HG03095 (cell line): ENCODE measurements around the gene GPR156.
"Not testable (repeated sequence)": the region's sequence is repeated elsewhere in the genome, so short reads cannot be mapped to it uniquely, and the experiment has no call there.

Experiments used
- ATAC-seq: cut with Tn5 transposase; IDR thresholded peaks from one replicate; pipeline ENCODE4 v1.9.1; 2021; ENCODE audit warnings: moderate library complexity; ENCODE audit not compliant: unreplicated experiment

GPR156 gene

GRCh38 chr3:120275618-120276017 lies 9.4 kb downstream of the GPR156 start:
- no peak for ATAC-seq

DNA sequence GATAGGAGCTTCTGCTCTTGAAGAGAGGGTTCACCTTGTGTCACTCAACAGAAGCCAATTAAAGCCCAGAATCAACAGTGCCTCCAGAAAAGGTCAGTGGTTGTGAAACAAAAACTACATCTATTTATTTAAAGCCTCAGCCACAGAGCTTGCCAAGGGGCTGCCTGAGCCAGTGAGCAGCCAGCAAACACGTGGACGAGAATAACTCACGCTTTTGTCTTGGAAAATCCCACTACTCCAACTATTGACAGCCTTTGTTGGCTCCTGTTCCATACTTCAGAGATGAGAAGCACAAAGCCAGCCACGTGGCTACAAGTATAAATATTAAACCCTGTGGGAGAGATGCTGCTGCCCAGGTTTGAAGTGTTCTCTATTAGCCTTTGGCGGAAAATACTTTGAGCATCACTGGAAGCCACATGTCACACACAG lies 10.3 kb downstream of the GPR156 start:
- no peak for ATAC-seq

GRCh38 chr3:120272286-120272685 lies 12.7 kb downstream of the GPR156 start:
- ATAC-seq, result no peak

GRCh38 chr3:120265989-120266388 lies 19.0 kb downstream of the GPR156 start:
- no peak for ATAC-seq

GRCh38 chr3:120264963-120265362 lies 20.1 kb downstream of the GPR156 start:
- no peak for ATAC-seq

- ATAC-seq, result no peak
Observed at GRCh38 chr3:120263792-120264191, 21.2 kb downstream of the GPR156 start.

DNA sequence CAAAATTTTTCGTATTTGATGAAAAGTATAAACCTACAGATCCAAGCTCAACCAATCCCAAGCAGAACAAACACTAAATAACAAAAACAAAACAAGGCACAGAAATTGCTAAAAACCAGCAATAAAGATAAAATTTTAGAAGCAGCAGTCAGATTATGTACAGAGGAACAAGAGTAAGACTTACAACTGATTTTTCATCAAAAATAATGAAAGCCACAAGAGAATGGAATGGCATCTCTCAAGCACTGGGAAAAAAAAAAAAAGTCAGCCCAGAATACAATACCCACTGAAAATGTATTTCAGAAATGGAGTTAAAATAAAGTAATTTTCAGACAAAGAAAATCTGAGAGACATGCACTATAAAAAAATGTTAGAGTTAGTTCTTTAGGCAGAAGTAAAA lies 27.0 kb downstream of the GPR156 start:
- no peak for ATAC-seq

DNA sequence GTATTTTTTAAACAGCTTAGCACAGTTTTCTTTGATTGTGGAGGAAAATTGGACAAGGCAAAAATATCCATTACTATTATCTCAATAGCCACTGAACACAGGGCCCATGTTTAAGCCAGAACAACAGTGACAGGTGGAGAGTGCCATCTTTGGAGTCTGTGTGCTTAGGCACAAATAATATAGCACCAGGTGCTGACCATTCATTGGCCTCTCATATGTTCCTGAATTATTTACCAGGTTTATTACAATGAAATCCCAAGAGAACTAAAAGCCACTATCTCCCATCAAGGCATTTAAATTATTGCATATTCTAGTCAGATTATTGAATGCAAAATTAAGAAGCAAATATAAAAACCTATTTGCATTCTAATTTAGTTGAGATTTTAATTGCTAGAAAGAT lies 39.6 kb downstream of the GPR156 start:
- no peak for ATAC-seq

DNA sequence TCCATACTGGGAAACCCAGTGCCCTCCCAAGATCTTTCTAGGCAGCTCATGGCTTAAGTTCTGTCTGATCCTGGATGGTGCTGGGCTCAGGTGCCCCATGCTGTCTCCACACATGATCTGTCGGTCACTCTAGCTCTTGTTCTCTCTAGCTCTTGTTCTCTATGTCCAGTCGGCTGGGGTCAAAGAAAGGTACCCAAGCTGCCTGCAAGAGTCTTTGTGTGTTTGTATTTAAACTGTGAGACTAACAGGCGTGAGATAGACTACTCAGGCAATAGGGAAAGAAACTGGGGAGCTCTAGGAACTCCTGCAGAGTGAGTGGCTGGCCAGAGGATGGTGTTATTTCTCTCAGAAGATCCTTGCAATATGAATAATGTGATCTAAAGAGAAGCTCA lies 40.2 kb downstream of the GPR156 start:
- no peak for ATAC-seq

- ATAC-seq, result no peak
Observed at GRCh38 chr3:120239644-120240043, 45.4 kb downstream of the GPR156 start.

GRCh38 chr3:120227710-120228347 lies 57.2 kb downstream of the GPR156 start:
- no peak for ATAC-seq

GRCh38 chr3:120224237-120224636 lies 60.8 kb downstream of the GPR156 start:
- no peak for ATAC-seq

- no peak for ATAC-seq
Observed at GRCh38 chr3:120218981-120219380, 66.0 kb downstream of the GPR156 start.

DNA sequence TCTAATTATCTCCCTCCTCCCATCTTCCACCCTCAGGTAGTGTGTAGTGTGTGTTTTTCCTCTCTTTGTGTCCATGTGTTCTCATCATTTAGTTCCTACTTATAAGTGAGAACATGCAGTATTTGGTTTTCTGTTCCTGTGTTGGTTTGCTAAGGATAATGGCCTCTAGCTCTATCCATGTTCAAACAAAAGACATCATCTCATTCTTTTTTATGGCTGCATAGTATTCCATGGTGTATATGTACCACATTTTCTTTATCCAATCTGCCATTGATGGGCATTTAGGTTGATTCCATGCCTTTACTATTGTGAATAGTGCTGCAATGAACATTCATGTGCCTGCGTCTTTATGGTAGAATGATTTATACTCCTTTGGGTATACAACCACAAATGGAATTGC lies 68.4 kb downstream of the GPR156 start:
- ATAC-seq, result not testable (repeated sequence)

GRCh38 chr3:120214176-120214575 lies 70.8 kb downstream of the GPR156 start:
- ATAC-seq, result no peak

GRCh38 chr3:120212505-120212904 lies 72.5 kb downstream of the GPR156 start:
- no peak for ATAC-seq

DNA sequence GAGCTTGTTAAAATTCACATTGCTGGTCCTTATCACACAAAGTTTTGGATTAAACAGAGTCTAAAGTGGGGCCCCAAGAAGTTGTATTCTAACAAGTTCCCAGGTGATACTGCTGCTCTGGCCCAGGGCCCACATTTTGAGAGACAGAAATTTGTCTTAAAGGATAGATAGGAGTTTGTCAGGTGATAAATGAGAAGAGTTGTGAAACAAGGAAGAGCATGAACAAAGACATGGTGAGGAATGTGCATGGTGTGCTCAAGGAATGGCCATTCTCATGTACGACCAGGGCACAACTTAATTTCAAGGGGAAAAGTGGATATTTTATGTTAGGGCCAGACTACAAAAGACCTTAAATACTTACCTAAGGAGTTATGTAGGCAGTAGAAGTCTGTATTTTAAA lies 75.6 kb downstream of the GPR156 start:
- ATAC-seq, result no peak

- no peak for ATAC-seq
Observed at GRCh38 chr3:120204338-120204737, 80.7 kb downstream of the GPR156 start.

DNA sequence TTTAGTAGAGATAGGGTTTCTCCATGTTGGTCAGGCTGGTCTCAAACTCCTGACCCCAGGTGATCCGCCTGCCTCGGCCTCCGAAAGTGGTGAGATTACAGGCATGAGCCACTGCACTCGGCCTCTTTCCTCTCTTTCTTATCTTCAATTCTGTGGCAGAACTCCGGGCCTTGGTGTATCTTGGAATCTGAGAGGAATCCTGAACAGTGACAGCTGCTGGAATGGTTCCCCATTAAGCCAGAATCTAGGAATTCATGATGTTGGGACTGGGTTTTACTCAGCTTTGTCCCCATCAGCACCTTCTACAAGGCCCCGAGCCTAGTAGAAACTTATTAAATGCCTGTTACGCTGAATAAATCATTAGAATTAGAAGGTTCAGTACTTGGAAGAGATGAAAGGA lies 81.4 kb downstream of the GPR156 start:
- no peak for ATAC-seq

DNA sequence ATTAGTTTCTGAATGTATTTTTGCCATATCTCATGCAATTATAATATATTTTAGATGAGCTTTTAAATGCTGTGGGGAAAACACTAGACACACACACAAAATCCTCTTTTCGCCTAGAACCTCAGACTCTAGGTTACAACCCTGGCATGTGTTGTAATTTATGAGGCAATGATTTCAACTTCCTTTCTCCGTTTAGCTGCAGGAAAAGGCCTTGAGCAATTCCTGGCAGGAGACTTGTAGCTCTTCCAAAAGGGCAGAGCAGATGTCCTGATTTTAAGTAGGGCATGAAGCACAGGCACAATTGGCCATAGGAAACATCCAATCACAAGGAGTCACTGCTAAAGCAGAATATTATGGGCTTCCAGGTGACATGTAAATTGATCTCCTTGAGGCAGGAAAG lies 82.0 kb downstream of the GPR156 start:
- no peak for ATAC-seq

- ATAC-seq, result no peak
Observed at GRCh38 chr3:120202363-120202762, 82.7 kb downstream of the GPR156 start.

GRCh38 chr3:120200493-120201235 lies 84.4 kb downstream of the GPR156 start:
- no peak for ATAC-seq
